Testis (tissue), 2 donors: ENCODE results near the gene GDPD5.

ENCODE experiments used
- POLR2A ChIP-seq: fragments of 450-650 bp; IDR thresholded peaks from one replicate; pipeline ENCODE4 v1.6.1; 2017; ENCODE audit warnings: antibody characterized with exemption, mild to moderate bottlenecking, moderate library complexity
- TF ChIP-seq, protein P1 (sequence below), 3 experiments: fragments of 450-650 bp in 2 of 3; fragments of 200-600 bp in 1 of 3; sonication (generic) in 1 of 3; IDR thresholded peaks; one replicate each; pipeline ENCODE4 v1.5.1; 2016 to 2019; ENCODE audit warnings: antibody characterized with exemption in 3 of 3, mild to moderate bottlenecking in 2 of 3, moderate library complexity in 1 of 3

GRCh38 chr11:75537740-75538139 is 12.0 kb upstream of the GDPD5 start:
- TF ChIP-seq, protein P1, sequence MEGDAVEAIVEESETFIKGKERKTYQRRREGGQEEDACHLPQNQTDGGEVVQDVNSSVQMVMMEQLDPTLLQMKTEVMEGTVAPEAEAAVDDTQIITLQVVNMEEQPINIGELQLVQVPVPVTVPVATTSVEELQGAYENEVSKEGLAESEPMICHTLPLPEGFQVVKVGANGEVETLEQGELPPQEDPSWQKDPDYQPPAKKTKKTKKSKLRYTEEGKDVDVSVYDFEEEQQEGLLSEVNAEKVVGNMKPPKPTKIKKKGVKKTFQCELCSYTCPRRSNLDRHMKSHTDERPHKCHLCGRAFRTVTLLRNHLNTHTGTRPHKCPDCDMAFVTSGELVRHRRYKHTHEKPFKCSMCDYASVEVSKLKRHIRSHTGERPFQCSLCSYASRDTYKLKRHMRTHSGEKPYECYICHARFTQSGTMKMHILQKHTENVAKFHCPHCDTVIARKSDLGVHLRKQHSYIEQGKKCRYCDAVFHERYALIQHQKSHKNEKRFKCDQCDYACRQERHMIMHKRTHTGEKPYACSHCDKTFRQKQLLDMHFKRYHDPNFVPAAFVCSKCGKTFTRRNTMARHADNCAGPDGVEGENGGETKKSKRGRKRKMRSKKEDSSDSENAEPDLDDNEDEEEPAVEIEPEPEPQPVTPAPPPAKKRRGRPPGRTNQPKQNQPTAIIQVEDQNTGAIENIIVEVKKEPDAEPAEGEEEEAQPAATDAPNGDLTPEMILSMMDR (IDR thresholded peaks at IDR 0.05): no peak
- no peak for TF ChIP-seq POLR2A
